ENCODE data around the gene NPPA.
"Not testable (repeated sequence)": the region's sequence is repeated elsewhere in the genome, so short reads cannot be mapped to it uniquely, and the experiment has no call there.

Gene NPPA

DNA sequence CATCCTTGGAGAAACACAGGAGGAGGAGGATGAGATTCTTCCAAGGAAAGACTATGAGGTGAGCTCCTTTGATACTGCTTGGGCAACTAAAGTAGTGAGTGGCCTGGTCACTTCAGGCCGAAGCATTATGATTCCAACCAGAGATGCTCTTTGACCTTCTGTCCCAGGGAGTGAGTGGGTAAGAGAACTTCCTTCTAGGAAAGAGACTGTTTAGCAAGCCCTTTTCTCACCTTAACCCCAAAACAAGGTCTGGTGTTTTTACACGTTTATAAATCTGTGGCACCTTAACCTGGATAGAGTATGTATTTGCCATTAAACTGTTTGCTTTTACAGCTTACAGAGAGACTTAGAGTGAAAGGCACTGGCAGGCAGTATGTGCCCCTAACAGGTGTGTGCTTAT, 40.5 kb downstream of the NPPA start:
- DNase-seq (ENCODE audit: low read depth): no peak

DNA sequence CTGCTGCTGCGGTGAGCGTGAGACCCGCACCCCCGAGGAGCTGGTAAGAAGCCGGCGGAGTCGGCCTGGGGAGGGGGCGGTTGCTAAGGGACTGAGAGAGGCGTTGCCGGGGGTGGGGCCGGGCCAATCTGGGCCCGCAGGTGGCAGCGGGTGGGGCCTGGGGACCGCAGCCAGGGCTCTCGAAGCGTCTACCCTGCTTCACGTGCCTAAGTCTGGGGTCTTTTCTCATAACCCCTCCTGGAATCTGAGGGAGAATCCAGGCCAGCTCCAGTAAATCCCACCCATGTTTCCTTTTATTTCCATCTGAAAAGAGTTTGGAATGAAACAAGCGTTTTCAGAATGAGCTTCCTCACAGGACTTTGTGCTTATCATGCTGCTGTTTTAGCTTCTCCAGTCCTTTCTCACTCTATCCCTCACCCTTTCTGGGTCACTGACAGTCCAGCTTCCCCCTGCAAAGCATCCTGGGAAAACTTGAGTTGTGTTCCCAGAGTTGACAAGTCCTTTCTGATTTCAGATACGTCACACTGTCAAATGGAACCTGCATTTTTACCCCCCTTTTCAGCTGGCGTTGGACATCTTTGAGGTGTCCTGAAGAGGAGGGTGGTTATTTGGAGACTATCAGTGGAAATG, 41.2 kb downstream of the NPPA start:
- DNase-seq (ENCODE audit: low read depth): no peak

- peak; percentile 98 for DNase-seq (ENCODE audit: low read depth)
Measured at GRCh38 chr1:11805422-11806306, 41.9 kb downstream of the NPPA start, which contains the start of the genes CLCN6 and MTHFR. Gene CLCN6, plus strand, starts transcription at chr1:11806191. Its CDS starts 72 bp downstream, at chr1:11806263. Gene MTHFR, minus strand, starts transcription at chr1:11805964. Its CDS starts 2,848 bp downstream, at chr1:11803116.

DNA sequence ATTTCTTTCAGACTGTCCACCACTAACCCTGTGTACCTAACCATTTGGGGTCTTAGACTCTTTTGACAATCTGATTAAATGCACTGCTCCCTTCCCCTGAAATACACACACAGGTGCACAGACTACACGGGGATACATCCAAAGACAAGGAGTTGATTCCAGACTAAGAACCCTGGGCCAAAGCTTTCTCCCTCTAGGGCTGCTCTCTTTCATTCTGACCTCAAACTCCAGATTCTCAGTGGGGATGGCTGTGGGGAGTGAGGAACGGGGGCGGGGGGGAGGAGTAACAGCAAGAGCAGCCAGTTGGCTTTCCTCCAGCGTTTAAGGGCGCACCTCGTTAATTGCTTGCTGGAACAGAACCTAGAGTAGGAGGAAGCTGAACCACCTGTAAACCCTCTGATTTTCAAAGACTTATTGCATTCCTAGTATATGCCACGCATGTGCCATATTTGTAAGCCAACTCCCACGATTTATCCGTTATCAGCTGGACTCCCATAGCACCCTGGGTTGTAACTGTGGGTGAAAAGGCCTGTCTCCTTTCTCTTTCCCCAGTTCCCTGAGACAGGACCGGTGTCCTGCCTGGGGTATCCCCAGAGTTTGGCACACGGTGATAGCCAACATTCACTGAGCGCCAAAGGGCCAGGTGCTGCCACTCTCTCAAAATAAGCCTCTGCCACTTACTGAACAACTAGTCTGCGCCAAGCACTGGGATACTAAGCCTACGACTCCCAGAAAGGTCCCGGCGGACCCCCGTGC, 42.7 kb downstream of the NPPA start:
- DNase-seq (ENCODE audit: low read depth): no peak

- not testable (repeated sequence) for DNase-seq (ENCODE audit: low read depth)
Measured at GRCh38 chr1:11803924-11804665, 43.5 kb downstream of the NPPA start.

DNA sequence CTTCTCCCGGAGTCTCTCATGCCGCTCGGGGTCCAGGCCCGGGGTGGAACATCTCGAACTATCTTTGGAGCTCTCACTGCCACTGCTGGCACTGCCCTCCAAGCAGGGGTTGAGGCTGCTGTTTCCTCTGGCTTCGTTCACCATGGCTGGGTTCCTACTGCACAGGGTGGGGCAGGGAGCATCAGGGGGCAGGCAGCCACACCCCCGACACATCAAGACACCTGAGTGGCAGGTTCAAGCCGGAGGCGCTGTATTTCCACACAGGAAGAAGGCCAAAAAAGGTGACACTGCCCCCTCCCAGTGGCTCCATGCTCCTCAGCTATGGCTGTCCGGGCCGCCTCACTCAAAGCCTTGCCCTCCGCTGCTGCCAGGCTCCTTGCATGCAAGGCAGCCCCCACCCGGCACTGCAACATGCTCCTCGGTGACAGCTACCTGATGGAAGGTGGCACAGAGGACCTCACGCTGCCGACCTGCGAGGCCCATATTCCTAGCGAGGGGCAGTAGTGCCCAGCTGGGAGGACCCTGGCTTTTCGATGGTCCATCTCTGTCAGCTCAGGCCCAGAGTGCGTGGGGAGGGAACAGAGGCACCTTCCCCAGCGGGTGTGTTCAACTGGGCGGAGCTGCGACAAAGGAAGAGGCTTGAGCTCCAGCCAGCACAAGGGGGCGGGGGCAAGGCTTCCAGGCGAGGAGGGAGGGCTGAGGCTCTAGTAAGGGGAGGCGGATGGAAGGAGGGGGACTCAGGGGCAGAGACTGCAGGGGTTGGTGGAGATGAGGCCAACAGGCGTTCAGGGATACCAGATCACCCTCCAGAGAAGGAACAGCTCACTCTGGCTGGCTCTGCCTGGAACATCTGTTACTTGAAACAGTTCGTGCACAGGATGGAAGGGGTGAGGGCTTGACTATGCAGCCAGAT, 44.4 kb downstream of the NPPA start:
- DNase-seq (ENCODE audit: low read depth): peak; percentile 92

- DNase-seq (ENCODE audit: low read depth): no peak
Measured at GRCh38 chr1:11802616-11802972, 45.0 kb downstream of the NPPA start.

DNA sequence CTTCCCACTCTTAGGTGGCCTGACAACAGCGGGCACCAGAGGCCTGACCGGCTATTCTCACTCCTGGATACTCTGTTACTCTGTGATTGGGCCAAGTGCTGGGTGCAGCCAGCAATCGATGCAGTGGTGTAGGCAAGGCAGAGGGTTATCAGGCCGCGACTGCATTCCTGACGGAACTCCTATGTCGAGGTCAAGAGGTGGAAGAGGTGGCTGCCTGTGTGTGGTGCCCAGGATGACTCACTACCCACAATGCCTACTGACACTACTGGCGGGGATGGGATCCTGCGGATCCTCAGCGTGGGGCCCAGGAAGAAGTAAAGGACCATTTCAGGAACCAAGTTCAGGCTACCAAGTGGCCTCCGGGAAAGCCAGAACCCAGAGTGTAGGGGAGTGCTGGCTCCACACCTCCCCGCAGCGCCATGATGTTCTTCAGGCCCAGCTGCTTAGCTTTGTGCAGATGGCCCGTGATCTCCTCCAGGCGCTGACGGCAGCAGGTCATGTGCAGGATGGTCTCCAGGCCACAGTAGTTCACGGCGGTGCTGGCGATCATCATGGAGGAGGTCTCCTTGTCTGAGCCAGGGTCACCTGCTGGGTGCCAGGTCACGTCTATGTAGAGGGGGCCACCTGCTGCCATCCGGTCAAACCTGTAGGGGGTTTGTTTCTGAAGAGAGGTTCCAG, 46.7 kb downstream of the NPPA start:
- DNase-seq (ENCODE audit: low read depth): no peak

GRCh38 chr1:11800391-11800755, 47.2 kb downstream of the NPPA start:
- no peak for DNase-seq (ENCODE audit: low read depth)

DNA sequence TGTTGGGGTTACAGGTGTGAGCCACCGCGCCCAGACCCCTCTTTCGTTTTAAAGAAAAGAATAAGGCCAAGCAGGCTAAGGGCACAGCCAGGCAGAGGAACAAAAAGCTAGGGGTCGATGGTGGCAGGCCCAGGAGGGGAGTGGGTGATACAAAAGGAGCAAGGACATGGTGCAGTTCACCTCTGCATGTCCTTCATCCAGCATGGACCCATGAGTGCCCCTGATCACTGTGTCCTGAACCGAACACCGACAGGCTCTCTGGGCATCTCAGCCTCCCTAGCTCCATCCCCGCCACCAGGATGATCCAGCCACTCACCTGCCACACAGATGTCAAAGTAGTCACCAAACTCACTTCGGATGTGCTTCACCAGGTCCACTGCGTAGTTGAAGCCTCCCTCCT, 47.7 kb downstream of the NPPA start:
- DNase-seq (ENCODE audit: low read depth): no peak

- DNase-seq (ENCODE audit: low read depth): no peak
Measured at GRCh38 chr1:11799099-11799498, 48.5 kb downstream of the NPPA start.

DNA sequence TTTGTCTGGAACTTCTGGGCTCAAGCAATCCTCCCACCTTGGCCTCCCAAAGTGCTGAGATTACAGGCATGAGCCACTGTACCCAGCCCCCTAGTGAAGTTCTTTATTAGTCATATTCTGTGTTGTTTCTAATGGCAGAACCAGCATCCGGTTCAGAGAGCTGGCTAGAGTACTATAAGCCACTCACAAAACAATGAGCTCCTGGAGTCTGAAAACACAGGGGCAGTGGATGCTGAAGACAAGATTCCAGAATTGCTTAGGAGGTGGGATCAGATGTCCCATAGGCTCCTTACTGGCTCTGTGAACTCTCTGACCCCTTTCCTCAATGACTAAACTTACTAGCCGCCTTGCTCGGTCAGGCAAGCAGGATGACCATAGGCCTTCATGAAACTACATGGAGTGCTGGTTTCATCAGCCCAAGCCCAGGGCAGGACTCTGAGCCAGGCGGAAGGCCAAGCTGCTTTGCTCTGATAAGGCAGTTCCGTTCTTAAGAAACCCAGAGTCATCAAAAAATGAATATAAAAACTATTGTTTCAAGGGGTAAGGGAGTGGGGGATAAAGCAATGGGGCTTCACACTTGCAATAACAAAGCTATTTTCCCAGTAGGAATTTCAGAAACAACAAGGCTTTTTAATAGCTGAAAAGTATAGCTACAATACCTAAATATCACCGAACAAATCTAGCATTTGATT, 49.9 kb downstream of the NPPA start:
- DNase-seq (ENCODE audit: low read depth): no peak

GRCh38 chr1:11796036-11796828, 51.4 kb downstream of the NPPA start:
- no peak for DNase-seq (ENCODE audit: low read depth)
